ENCODE measurements around the gene CAMK1D.

The CAMK1D gene

DNA sequence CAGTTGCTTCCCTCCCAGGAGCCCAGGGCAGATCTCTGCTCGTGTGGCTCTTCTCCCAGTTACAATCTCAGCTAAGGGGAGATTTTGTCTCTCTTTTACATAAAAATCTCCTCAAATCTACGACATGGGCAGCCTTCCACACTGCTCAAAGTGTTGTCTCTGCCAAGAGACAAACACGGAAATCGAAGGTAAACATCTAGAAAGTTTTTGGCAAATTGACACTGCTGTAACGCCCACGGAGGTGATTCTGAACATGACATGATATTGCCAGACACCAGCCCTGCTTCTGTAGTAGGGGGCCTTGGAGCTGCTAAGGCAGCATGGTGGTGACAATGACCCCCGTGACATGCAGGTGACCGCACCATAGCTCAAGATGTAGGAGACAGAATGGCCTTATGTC, 523.8 kb downstream of the CAMK1D start:
- DNase-seq, result no peak

DNA sequence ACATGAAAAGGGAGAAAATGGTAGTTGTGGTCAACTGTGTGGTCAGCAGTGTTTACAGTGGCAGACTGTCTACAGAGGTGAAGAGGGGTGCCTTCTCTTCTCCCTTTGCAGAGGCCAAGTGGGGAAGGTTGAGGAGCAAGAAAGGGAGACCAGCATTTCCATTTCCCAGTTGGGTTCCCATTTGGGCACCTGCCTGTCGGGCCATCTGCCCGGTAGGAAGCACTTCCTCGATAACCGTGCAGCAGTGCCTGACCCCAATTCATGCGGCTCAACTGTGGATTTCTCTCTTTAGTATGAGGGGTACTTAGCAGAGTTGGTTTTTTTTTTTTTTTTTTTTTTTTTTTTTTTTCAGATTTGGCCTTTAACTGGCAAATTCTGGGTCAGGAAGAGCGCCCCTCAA, 525.2 kb downstream of the CAMK1D start:
- no peak for DNase-seq

DNA sequence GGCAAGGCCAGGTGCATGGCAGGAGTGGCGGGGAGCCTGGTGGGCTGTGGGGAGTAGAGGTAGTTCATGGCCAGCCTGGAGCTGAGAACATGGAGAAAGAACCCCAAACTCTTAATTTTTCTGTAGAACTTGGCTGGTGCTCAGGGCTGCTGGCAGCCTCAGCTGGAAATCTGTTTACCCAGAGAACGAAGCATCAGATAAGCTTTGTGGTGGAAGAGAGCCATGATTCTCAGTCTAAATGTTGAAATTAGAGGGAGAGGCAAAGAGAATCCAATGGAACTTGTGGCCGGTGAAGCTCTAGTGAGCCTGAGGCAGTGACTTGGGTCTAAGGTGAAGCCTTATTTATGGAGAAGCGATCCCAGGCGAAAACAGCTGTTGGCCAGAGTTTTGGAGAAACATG, 525.8 kb downstream of the CAMK1D start:
- DNase-seq, result no peak

DNA sequence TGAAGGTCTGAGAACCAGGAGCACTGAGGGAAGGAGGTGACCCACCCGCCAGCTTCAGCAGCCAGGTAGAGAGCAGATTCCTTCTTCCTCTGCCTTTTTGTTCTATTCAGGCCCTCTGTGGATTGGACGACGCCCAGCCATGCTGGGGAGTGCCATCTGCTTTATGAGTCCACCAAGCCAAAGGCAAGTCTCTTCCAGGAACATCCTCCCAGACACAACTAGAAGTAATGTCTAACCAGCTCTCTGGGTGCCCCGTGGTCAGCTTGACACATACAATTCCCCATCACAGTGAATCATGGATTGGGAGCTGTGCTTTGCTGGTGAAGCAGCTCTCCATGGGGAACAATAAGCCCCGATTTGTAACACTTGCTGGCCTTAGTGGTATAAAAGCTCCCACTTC, 526.9 kb downstream of the CAMK1D start:
- no peak for DNase-seq

DNA sequence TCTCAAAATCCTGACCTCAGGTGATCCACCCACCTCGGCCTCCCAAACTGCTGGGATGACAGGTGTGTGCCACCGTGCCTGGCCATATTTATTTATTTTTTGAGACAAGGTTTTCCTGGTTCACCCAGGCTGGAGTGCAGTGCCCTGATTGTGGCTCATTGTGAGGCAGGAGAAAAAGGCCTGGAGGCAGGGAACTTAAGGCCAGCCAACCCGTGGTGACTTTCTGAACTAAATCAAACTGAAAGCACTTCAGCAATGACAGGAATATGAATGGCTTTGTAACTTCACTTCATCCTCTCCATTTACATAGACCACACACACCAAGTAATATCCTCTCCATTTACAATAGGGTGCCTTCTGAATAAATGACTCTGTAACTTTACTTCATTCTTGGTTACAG, 527.8 kb downstream of the CAMK1D start:
- no peak for DNase-seq

DNA sequence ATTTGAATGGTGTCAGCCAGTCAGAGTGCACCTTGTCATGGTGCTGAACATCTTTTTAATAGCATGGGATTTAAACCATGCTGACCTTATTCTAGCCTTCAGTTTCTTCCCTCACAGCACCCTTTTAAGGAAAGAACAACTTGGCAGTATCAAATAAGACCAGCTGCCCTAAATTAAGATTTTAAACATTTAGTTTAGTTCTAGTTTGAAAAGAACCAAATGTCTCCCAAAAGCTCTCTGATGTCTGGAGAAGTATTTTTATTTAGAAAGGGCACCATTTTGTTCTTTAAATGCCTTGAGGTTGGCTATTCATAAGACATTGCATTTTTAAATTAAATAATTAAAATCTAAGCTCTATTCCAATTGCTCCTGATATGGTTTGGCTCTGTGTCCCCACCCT, 531.1 kb downstream of the CAMK1D start:
- no peak for DNase-seq

DNA sequence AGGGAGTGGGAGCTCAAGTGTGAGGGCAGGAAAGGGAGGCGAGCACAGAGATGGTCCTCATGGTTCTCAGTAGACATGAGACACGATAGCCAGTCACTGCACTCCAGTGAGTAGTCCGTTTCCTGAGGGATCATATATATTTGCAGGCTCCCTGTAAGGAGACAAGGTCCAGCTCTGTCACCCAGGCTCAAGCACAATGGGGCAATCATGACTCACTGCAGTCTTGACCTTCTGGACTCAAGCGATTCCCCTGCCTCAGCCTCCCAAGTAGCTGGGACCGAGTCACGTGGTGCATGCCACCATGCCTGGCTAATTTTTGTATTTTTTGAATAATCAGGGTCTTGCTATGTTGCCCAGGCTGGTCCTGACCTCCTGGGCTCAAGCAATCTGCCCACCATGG, 535.5 kb downstream of the CAMK1D start:
- DNase-seq, result no peak

Measured in GF-D8 (cell line).